NCI-H2196 treated with DMSO at 0.1 percent for 48 hours (cell line): ENCODE results near the gene SLC9A7.

Source experiments
- DNase-seq: peaks from one replicate; lab custom pipeline; 2025; ENCODE audit not compliant: unreplicated experiment; lab: John Stamatoyannopoulos, UW

SLC9A7 gene

DNA sequence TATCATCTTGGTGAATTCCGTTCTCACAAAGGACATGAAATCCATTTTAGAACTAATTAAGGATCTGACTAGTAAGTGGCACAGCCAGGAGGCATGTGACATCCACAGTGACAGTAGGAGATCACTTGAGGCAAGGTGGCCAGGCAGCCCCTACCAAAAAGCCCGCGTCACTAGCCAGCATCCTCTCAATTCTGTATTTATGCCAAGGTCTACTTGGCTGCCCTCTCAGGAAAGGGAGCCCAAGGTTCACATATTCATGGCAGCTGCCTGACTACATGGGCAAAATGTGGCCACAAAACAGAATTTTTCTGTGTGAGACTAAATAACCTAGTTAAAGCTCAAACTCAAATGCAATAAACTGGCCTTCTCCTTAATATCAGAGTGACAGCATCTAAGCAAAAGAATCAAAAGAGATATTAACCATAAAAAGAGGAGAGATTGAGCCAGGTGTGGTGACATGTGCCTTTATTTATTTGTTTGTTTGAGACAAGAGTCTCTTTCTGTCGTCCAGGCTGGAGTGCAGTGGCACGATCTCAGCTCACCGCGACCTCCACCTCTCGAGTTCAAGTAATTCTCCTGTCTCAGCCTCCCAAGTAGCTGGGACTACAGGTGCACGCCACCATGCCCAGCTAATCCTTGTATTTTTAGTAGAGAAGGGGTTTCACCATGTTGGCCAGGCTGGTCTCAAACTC is 51.5 kb downstream of the SLC9A7 start:
- DNase-seq, result no peak

DNA sequence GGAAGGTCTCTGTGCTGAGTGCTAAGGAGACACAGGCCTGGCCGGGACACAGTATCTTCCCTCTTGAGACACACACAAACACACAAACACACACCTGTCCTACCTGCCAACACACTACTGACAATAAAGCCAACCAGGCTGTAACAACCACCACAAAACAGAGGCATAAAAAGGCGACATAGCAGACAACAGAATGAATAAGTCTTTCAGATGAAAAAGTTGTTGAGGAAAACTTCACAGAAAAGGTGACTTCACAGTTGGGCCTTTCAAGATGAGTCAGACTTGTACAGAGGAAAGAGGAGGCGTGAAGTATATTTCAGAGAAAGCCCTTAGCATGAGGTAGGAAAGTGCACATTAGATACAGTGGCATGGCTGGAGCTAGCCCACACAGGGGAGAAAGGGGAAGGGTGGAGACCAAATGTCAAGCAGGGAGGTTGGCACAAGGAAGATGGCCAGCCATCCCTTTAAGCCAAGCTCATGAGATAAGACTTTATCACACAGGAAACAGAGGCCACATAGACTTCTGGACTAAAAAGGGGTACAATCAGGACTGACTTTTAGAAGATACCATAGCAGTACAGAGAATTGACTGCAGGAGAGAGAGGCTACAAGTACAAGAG is 54.0 kb downstream of the SLC9A7 start:
- DNase-seq, result no peak

DNA sequence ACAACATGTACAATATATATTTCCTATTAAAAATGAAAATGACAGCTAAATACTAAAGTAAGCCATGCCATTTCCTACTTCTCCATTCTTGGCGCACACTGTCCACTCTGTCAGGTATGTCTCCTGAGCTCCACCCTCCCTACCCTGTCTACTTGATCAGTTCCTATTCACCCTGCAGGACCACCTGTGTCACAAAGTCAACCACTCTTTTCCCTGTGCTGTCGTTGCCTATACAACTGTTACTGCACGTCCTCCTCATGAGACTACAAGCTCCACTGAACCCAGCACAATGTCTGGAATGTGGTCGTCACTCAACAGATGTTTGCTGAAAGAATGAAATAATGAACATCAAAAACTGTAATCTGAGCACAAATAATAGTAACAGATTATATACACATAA is 54.9 kb downstream of the SLC9A7 start:
- no peak for DNase-seq

DNA sequence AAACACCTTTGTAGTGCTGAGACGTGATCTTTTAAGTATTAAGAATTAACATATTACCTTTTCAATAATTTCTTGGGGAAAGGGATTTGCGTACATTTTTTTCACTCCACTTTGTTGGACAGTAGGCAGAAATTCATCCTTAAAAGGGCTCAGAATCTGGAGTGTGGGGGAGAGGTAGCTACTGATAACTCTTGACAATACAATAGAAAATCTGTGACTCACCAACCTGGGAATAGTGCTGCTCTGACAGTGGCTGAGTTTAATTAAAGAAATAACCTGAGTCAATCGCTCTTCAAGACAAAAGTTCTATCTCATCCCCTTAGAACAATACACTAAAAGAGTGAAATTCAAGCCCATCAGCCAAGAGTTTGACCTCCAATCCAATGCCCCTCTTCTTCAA is 60.2 kb downstream of the SLC9A7 start:
- no peak for DNase-seq

DNA sequence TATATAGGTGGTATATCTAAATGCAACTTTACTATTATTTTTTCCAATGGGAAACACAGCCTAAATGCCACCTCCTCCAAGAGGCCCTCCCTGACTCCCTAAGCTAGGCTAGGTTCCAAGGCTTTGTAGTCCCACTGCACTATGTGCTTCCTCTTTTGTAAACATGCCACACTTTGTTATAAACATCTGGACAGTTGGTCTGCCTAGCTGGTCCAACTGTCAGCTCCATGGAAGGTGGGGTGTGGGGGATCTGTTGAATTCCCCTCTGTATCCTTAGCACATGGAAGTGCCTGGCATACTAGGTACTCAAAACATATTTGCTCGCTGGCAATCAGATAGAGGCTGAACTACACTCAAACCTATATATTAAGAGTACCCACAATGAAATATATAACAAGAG is 63.4 kb downstream of the SLC9A7 start:
- no peak for DNase-seq

DNA sequence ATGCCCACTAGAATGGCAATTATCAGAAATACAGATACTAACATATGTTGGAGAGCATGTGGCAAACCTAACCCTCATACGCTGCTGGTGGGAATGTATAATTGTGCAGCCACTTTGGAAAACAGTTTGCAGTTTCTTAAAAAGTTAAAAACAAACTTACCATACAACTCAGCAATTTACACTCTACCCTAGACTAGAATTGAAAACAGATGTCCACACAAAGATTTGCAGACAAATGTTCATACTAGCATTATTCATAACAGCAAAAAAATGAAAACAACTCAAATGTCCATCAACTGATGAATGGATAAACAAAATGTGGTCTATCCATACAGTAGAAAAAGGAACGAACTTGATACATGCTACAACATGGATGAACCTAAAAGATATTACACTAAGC is 64.4 kb downstream of the SLC9A7 start:
- DNase-seq, result no peak

DNA sequence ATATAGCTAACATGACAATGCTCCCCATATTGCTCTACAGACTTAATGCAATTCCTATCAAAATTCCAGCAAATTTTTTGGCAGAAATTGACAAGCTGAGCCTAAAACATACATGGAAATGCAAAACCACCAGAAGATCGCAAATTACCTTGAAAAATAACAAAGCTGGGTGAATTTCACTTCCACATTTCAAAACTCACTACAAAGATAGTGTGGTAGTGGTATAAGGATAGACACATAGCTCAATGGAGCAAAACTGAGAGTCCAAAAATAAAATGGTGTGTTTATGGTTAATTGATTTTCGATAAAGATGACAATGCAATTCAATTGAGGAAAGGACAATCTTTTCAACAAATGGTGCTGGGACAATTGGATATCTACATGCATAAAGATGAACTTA is 65.8 kb downstream of the SLC9A7 start:
- no peak for DNase-seq

DNA sequence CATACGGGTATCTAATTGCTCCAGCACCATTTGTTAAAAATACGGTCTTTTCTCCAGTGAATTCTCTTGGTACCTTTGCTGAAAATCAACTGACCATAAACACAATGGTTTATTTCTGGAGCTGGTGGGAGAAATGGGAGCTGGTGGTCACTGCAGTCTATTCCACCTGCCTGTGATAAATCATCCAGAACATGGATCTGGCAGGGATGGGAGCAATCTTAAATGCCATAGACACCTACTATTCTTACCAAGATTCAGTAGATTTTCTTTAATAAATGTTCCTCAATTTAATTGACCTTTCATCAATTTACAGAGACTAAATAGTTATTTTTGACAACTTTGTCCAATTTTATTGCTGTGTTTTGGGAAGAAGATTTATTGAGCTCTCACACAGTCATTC is 68.1 kb downstream of the SLC9A7 start:
- DNase-seq, result no peak

DNA sequence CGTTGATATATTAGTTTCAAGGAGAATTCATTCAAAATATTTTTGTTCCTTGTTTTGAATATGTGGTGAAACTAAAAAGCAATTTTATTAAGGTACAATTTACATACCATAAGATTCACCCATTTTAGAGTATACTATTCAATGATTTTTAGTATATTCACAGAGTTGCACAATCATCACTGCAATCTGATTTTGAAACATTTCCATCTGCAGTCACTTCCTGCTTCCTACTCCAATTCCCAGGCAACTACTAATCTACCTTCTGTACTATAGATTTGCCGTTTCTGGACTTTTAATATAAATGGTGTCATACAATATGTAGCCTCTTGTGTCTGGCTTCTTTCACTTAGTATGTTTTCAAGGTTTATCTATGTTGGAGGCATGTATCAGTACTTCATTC is 71.3 kb downstream of the SLC9A7 start:
- no peak for DNase-seq

DNA sequence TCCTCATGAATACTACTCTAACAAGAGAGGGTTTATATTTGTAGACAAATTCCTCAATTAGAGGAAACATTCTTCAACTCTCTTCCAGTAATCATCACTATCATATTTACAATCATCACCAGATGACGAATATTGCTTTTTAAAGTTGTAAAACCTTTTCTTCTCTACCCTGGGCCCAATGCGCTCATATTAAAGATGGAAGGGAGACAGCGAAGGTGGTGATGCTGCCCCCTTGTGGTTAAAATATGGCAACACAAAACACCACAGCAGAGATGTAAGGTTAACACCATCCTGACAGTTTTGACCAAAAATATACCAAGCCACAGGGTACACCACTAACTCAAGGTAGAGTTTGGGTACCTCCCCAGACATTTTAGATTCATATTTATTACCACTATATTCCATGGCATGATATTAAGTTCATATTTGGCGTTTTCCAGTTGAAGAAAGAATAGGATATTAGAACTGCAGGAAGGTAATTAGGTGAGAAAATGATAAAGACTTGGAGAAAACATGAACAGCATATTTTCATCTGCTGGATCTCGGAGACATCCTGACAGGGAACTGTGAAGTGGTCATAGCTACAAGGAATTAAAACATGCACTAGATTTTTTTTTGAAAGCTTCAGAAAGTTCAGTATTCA is 72.8 kb downstream of the SLC9A7 start:
- no peak for DNase-seq

DNA sequence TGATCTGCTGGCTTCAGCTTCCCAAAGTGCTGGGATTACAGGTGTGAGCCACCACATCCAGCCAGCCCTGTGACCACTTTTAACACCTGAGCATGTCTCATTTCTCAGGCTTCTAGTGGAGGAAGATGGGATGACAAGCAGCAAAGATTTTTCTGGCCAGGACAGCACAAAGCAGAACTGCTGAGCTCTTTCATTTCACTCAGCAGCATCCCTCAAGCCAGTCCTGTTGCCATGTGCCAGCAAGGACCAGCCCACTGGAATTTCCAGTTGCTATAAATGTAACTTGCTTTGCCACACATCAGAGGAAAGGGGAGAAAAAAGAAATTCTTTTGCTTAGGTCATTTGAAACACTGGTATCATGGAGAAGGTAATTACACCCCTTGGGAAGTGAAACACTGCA is 75.9 kb downstream of the SLC9A7 start:
- DNase-seq, result no peak

DNA sequence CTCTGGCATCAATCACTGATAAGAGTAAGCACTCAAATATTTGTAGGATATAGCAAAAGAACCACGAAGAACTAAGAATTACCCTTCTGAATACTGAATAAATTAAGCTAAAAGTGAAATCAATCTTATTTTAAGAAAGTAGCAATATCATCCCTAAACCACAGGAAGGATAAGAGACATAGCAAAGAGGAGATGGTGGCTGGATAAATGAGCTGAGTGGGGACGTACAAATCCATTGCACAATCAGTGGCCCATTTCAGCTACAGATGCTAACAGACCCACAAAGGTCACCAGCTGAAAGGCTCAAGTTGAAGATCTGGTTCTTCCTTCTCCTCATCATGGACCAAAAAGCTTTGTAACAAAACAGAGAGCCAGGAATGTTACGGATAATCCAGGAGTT is 77.1 kb downstream of the SLC9A7 start:
- no peak for DNase-seq

DNA sequence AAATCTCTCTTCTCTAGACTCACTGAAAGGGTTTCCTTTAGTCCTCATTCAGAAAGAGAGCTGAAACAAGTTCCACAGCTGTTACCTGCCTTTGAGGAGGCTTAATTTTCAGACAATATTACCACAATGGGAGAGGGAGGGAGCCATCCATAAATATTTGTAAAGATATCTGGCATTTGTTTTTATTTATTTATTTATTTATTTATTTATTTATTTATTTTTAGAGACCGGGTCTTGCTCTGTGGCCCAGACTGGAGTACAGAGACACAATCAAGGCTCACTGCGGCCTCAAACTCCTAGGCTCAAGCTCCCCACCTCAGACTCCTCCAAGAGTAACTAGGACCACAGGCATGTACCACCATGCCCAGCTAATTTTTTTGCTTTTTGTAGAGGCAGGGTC is 80.7 kb downstream of the SLC9A7 start:
- DNase-seq, result no peak

DNA sequence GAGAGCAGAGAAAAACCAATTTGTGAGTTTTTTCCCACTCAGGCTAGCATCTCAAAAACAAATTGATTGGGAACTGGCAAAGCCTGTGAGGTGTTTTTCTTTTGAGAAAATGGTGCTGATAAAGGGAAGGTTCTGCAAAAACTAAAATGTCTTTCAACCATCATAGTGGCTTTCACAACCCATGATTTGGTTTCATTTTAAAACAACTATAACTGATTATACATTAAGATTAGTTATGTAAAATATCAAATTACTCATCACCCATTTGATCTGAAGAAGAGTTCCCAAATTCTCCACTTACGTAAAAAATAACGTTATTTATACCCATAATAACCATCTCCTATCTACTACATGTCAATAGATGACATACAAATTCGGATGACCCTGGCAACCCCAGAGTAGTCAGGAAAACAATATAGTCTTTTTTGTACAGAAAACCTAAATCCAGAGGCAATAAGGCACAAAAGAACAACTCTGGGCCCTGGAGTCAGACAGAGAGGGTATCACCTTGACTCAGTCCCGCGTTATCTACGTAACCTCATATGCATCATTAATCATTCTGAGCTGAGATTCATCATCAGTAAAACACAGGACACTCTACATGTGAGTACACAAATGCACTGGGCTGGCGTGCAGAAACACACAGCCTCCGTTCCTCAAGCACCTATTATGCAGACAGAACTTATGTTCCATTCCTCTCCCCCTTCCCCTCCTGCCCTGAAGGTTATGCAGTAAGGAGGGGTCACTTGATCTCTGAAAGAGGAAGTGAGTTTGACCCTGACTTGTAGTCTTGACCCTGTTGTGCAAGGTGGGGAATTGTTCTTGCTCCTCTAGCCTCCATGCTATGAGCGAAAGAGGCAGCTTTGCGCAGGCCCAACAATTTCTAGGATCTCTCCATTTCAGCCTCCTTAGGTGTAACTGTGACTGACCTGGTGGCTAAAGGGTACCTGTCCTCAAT is 82.2 kb downstream of the SLC9A7 start:
- no peak for DNase-seq

DNA sequence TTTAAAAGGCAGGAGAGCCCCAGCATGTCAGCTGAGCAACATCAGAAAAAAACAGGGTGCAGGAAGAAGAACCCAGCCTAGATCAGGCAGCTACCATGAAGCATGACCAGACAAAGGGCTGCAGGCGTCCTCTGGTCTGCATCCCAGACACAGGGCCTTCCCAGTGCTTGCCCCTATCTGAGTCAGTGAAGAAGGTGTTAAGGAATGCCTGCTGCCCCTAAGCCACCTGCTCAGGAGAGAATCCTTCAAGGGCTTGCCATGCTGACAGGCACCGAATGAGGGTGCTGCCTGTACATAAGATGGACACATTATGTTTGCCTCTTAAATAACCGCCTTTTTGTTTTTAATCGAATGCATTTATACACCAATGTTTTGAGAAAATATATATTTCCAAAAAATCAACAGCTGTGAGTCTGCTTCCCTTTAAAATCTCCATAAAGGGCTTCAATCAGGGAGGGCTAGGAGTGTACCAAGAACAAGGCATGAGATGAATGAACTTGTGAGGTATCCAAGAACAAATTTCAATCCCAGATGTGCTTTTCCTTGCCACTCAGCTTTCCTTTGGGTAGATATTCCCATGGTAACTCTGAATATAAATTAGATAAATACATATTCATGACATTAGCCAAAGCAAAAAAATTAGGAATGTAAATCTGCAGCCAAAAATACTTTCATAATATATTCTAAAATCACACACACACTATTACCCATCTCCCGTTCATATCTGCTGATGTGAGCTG is 85.1 kb downstream of the SLC9A7 start:
- DNase-seq, result no peak

DNA sequence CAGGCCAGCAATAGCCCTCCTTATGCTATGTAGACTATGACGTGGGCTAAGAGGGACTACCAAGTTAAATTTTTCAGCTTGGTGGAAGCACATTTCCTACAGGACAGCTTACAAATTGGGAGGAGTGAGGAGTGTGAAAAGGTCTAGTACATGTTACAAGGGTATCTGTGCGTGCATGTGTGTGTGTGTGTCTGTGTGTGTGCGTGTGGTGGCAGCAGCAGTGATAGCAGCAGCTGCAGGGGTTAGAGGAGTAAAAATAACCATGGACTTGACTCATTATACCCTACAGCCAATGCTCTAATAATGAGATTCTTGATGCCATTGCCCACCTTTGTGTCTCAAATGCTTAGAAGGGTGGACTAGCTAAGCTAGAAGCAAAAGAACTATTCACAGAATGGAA is 88.6 kb downstream of the SLC9A7 start:
- no peak for DNase-seq

DNA sequence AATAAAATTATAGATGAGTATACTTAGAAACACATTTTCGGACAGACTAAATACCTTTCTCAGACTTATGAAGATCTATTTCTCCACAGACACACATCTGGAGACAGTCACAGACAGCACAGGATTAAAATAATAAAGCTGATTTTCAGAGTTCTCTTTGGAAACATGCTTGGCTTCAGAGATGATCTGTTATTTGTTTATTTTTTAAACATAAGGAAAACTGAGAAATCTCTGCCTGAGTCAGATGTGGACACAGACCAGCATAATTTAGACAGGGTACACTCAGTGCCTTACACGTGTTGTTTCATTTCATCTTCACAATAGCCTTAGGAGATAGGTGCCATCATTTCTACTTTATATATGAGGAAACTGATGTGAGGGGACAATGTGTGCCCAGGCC is 92.1 kb downstream of the SLC9A7 start:
- no peak for DNase-seq

DNA sequence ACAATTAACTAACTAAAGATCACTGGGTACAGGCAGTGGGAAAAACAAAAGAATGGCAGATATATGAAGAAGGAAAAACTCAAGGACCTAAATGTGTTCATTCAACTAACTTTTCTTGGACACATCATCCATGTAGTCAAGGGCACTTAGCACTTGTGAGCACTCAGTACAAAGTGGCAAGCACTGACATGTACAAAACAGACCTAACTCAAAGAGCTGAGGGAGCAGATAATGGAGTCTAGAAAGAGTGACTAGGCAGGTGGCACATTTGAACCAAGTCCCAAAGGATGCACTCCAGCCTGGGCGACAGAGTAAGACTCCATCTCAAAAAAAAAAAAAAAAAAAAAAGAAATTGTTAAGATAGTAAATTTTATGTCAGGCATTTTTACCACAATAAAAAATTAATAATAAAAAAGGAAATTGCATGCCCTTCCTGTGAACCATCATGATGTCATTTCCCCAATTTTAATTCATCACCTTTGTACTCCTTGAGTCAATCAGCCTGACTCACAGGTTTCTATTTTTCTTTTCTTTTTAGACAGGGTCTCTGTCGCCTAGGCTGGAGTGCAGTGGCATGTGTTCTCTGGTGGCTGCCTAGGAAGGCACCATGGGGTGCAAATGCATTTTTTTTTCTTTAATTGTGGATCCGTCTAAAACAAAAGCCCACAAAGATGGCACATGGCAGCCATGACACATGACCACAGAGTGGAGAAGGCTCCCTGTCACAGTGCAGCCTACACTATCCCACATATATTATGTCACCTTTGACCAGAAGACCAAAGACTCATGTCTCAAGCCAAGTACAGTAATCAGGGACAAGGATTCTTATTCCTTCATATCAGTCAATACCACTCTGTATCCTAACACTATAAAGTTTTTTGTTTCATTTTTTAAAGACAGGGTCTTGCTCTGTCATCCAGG is 93.4 kb downstream of the SLC9A7 start:
- DNase-seq, result no peak

DNA sequence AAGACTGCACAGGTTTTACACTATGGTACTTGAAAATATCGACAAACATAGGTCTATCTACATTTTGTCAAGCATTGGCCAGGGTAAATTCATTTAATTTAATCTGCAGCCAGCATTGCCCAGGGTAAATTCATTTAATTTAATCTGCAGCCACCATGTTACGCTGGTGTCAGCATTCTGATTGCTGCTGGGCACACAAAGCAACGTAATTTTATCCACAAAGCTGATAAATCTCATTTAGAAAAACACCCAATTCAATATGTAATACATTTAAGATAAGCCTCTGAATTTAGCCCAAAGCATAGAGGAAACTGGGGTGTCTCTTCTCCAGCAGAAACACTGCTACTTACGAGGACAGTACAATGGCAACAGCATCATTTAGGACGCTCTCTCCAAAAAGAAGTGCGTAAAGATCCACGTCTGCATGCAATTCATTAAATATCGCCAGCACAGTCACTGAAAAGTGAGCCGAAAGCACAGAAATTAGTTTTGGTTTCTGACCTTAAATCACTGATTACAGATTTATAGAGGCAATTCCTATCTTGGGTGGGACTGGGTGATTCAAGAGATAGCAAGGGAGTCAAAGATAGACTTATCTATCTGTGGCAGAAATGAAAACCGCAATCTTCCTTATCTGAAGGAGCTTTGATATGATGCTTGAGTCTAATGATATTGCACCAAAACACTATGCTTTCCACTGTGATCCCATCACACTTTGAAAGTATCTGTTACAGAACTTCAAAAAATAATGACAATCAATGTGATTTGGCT is 96.5 kb downstream of the SLC9A7 start:
- DNase-seq, result no peak
